H9 (cell line): Measurements from ENCODE around the gene FHOD3. TPM values are rescaled to one million over a fixed set of nuclear protein-coding genes. Genes with fewer than 3 reads are reported as not detected.

ENCODE experiments used
- DNase-seq: peaks from one replicate; pipeline ENCODE4 v3.0.0-alpha.2; 2017
- H2AFZ ChIP-seq: one replicate; pipeline ENCODE4 v1.6.1; 2013; ENCODE audit warnings: mild to moderate bottlenecking, low read length, control low read depth, moderate library complexity
- H2AK5ac ChIP-seq: 2 replicates; pipeline ENCODE4 v1.6.1; 2013; ENCODE audit warnings: low read length, control low read depth, mixed read lengths; ENCODE audit not compliant: insufficient read length
- H2BK120ac ChIP-seq: one replicate; pipeline ENCODE4 v1.6.1; 2013; ENCODE audit warnings: low read depth, mild to moderate bottlenecking, low read length, control low read depth, inconsistent platforms; ENCODE audit not compliant: poor library complexity, severe bottlenecking
- H2BK12ac ChIP-seq: 2 replicates; pipeline ENCODE4 v1.6.1; 2013; ENCODE audit warnings: low read length, control low read depth, mixed read lengths, low read depth; ENCODE audit not compliant: insufficient read length
- H2BK15ac ChIP-seq: 2 replicates; pipeline ENCODE4 v1.6.1; 2013; ENCODE audit warnings: low read depth, low read length, control low read depth
- H2BK20ac ChIP-seq: one replicate; pipeline ENCODE4 v1.6.1; 2013; ENCODE audit warnings: low read depth, mild to moderate bottlenecking, low read length, control low read depth, inconsistent platforms; ENCODE audit not compliant: poor library complexity, severe bottlenecking
- H2BK5ac ChIP-seq: 2 replicates; pipeline ENCODE4 v1.6.1; 2013; ENCODE audit warnings: low read length, control low read depth, mixed read lengths; ENCODE audit not compliant: insufficient read length
- H3K14ac ChIP-seq: 2 replicates; pipeline ENCODE4 v1.6.1; 2013; ENCODE audit warnings: low read length, control low read depth; ENCODE audit not compliant: insufficient read depth
- H3K18ac ChIP-seq: 2 replicates; pipeline ENCODE4 v1.6.1; 2013; ENCODE audit warnings: low read depth, mild to moderate bottlenecking, mixed read lengths, low read length, control low read depth; ENCODE audit not compliant: insufficient read length
- H3K23ac ChIP-seq: 2 replicates; pipeline ENCODE4 v1.6.1; 2013; ENCODE audit warnings: low read length, control low read depth, mixed read lengths, low read depth; ENCODE audit not compliant: insufficient read length
- H3K23me2 ChIP-seq: 2 replicates; pipeline ENCODE4 v1.6.1; 2013; ENCODE audit warnings: low read depth, mild to moderate bottlenecking, mixed read lengths, low read length, control low read depth; ENCODE audit not compliant: insufficient read length, poor library complexity, severe bottlenecking
- H3K27ac ChIP-seq: 2 replicates; pipeline ENCODE4 v1.5.1; 2013; ENCODE audit warnings: low read length, control low read depth, mixed read lengths, low read depth; ENCODE audit not compliant: insufficient read length
- H3K27me3 ChIP-seq: 2 replicates; pipeline ENCODE4 v1.6.1; 2013; ENCODE audit warnings: low read length, control low read depth, inconsistent platforms; ENCODE audit not compliant: insufficient read depth
- H3K4ac ChIP-seq: 2 replicates; pipeline ENCODE4 v1.6.1; 2013; ENCODE audit warnings: low read depth, mild to moderate bottlenecking, control low read depth, inconsistent platforms, low read length, moderate library complexity
- H3K4me1 ChIP-seq: 2 replicates; pipeline ENCODE4 v1.6.1; 2013; ENCODE audit warnings: low read length, control low read depth, inconsistent platforms; ENCODE audit not compliant: insufficient read depth
- H3K4me2 ChIP-seq: 2 replicates; pipeline ENCODE4 v1.6.1; 2013; ENCODE audit warnings: low read length, control low read depth, mixed read lengths; ENCODE audit not compliant: insufficient read length, insufficient read depth
- H3K56ac ChIP-seq: 2 replicates; pipeline ENCODE4 v1.6.1; 2013; ENCODE audit warnings: low read depth, mild to moderate bottlenecking, mixed read lengths, low read length, control low read depth; ENCODE audit not compliant: insufficient read length
- H3K79me1 ChIP-seq: 2 replicates; pipeline ENCODE4 v1.6.1; 2013; ENCODE audit warnings: low read depth, mild to moderate bottlenecking, moderate library complexity, low read length, control low read depth, inconsistent platforms; ENCODE audit not compliant: insufficient read depth, poor library complexity, severe bottlenecking
- H3K79me2 ChIP-seq: 2 replicates; pipeline ENCODE4 v1.6.1; 2013; ENCODE audit warnings: low read length, control low read depth, inconsistent platforms; ENCODE audit not compliant: insufficient read depth
- H3K9ac ChIP-seq: 2 replicates; pipeline ENCODE4 v1.6.1; 2013; ENCODE audit warnings: low read length, control low read depth, mixed read lengths; ENCODE audit not compliant: insufficient read length; ENCODE audit errors: extremely low read depth
- H3K9me3 ChIP-seq: one replicate; pipeline ENCODE4 v1.6.1; 2013; ENCODE audit warnings: low read depth, low read length, inconsistent platforms; ENCODE audit not compliant: control insufficient read depth
- H3T11ph ChIP-seq: one replicate; pipeline ENCODE4 v1.6.1; 2013; ENCODE audit warnings: mild to moderate bottlenecking, low read length, control low read depth, inconsistent platforms
- H4K20me1 ChIP-seq: one replicate; pipeline ENCODE4 v1.6.1; 2013; ENCODE audit not compliant: control insufficient read depth, insufficient read length, insufficient read depth
- H4K5ac ChIP-seq: 2 replicates; pipeline ENCODE4 v1.6.1; 2013; ENCODE audit warnings: low read depth, mild to moderate bottlenecking, mixed read lengths, low read length, control low read depth; ENCODE audit not compliant: insufficient read length
- H4K8ac ChIP-seq: replicated peaks from 2 replicates; pipeline ENCODE4 v1.6.1; 2013; ENCODE audit warnings: low read length, control low read depth, mixed read lengths, low read depth; ENCODE audit not compliant: insufficient read length
- H4K91ac ChIP-seq: 2 replicates; pipeline ENCODE4 v1.6.1; 2013; ENCODE audit warnings: low read depth, mild to moderate bottlenecking, moderate library complexity, mixed read lengths, low read length, control low read depth; ENCODE audit not compliant: insufficient read length
- H3K27ac Mint-ChIP-seq, 3 experiments: 2 replicates in 2 of 3; 3 replicates in 1 of 3; pipeline ENCODE4 v1.8.0; 2020 to 2021; ENCODE audit warnings: mixed read lengths in 3 of 3, mild to moderate bottlenecking in 1 of 3, moderate library complexity in 1 of 3
- H3K27me3 Mint-ChIP-seq: 2 replicates; pipeline ENCODE4 v1.8.0; 2021; ENCODE audit warnings: low read depth, mild to moderate bottlenecking, moderate library complexity, mixed read lengths
- H3K36me3 Mint-ChIP-seq, 3 experiments: 2 replicates in 2 of 3; 3 replicates in 1 of 3; pipeline ENCODE4 v1.8.0; 2020 to 2021; ENCODE audit warnings: low read depth in 3 of 3, mixed read lengths in 3 of 3; ENCODE audit not compliant: insufficient read depth in 1 of 3
- H3K4me1 Mint-ChIP-seq, 2 experiments: 2 replicates each; pipeline ENCODE4 v1.8.0; 2020; ENCODE audit warnings: mixed read lengths in 2 of 2
- H3K4me3 Mint-ChIP-seq, 2 experiments: 2 replicates in 1 of 2; 3 replicates in 1 of 2; pipeline ENCODE4 v1.8.0; 2020 to 2021; ENCODE audit warnings: mild to moderate bottlenecking in 2 of 2, mixed read lengths in 2 of 2, moderate library complexity in 1 of 2
- H3K9me3 Mint-ChIP-seq, 2 experiments: 2 replicates in 1 of 2; 3 replicates in 1 of 2; pipeline ENCODE4 v1.8.0; 2020; ENCODE audit warnings: mild to moderate bottlenecking in 2 of 2, mixed read lengths in 2 of 2, moderate library complexity in 1 of 2
- WGBS: extraction: QIAGEN DNeasy Blood & Tissue Kit; methylation state at CpG from one replicate; pipeline ENCODE4 v1.1.7; 2013; ENCODE audit warnings: missing lambda C conversion rate, low lambda C conversion rate, mixed read lengths; ENCODE audit not compliant: insufficient read length; ENCODE audit errors: extremely low coverage; 5-methylcytosine and 5-hydroxymethylcytosine counted together
- total RNA-seq: library from RNA; stranded (reverse); gene quantifications from 2 replicates; pipeline ENCODE4 v1.2.1, GENCODE V29; 2021
- TF ChIP-seq, protein P1 (sequence below): fragments of 200-600 bp; sonication (generic); conservative IDR thresholded peaks from 3 replicates; pipeline ENCODE4 v1.8.0; 2021; ENCODE audit warnings: antibody characterized with exemption, mild to moderate bottlenecking

FHOD3 gene
- total RNA-seq, 1 experiment from 2014 or later, result 8.0 TPM

DNA sequence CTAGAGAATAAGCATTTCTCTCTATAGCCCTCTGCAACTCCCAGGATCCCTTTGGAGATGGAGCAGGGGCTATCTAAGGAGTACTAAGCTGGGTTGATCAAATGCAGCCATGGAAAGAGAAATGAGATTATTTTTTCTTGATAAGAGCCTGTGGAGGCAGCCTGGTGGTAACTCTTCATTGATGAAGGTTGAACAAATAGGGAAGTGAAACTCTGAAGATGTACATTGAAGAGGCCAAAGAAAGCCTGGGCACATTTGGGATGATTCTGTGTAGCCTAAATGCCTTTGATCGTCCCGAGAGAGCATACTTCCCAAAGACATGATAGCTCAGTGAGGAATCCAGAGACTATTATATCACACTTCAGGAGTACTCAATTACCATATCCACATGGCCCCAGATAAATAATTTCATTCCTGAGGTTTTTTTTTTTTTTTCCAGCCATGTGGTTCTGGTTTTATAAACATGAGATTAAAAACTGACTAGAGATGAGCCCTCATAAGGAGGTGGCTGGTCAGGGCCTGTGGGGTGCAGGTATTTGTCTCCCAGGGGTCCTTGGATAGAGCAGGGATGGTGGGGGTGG, 338.8 kb downstream of the FHOD3 start:
- H2BK15ac ChIP-seq, result no peak overlapping the region
- no peak overlapping the region for H2BK20ac ChIP-seq
- Mint-ChIP-seq H3K9me3 (no peaks in the 10 kb centered on the region), H3K27me3 (no peaks in the 10 kb centered on the region), H3K4me3 (no peak overlapping the region), H3K27ac (no peak overlapping the region), H3K4me1 (peaks cover 19 to 22% of the 10 kb centered on the region in 2 experiments), H3K36me3 (peaks cover 0 to 3% (median 0%) of the 10 kb centered on the region in 3 experiments; a peak in 1 of 7 replicates)
- H2AFZ ChIP-seq, result no peak overlapping the region
- no peak overlapping the region for H3K9ac ChIP-seq
- no peak overlapping the region for H3K4me2 ChIP-seq
- H4K91ac ChIP-seq, result no peak overlapping the region
- H4K5ac ChIP-seq, result no peak overlapping the region
- no peak overlapping the region for H3K56ac ChIP-seq
- H3K23me2 ChIP-seq, result no peaks in the 10 kb centered on the region
- H4K20me1 ChIP-seq, result no peaks in the 10 kb centered on the region
- H3K14ac ChIP-seq, result no peak overlapping the region
- H2AK5ac ChIP-seq, result no peak overlapping the region
- H3K27ac ChIP-seq, result no peak overlapping the region
- no peaks in the 10 kb centered on the region for H3K79me1 ChIP-seq
- no peaks in the 10 kb centered on the region for H3K27me3 ChIP-seq
- no peak overlapping the region for H4K8ac ChIP-seq
- no peaks in the 10 kb centered on the region for H3K9me3 ChIP-seq
- no CpG with 5 or more reads among the region's 2 CpGs for WGBS
- H2BK120ac ChIP-seq, result no peak overlapping the region
- H3K79me2 ChIP-seq, result no peaks in the 10 kb centered on the region
- H3K18ac ChIP-seq, result no peak overlapping the region
- peaks cover 10% of the 10 kb centered on the region for H3K4me1 ChIP-seq
- TF ChIP-seq, protein P1, sequence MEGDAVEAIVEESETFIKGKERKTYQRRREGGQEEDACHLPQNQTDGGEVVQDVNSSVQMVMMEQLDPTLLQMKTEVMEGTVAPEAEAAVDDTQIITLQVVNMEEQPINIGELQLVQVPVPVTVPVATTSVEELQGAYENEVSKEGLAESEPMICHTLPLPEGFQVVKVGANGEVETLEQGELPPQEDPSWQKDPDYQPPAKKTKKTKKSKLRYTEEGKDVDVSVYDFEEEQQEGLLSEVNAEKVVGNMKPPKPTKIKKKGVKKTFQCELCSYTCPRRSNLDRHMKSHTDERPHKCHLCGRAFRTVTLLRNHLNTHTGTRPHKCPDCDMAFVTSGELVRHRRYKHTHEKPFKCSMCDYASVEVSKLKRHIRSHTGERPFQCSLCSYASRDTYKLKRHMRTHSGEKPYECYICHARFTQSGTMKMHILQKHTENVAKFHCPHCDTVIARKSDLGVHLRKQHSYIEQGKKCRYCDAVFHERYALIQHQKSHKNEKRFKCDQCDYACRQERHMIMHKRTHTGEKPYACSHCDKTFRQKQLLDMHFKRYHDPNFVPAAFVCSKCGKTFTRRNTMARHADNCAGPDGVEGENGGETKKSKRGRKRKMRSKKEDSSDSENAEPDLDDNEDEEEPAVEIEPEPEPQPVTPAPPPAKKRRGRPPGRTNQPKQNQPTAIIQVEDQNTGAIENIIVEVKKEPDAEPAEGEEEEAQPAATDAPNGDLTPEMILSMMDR, result no peak
- no peak overlapping the region for H3T11ph ChIP-seq
- no peak overlapping the region for H2BK12ac ChIP-seq
- no peak overlapping the region for H3K23ac ChIP-seq
- no peak overlapping the region for H2BK5ac ChIP-seq
- H3K4ac ChIP-seq, result no peak overlapping the region
- DNase-seq, result no peak
